IMR-90 (cell line): ENCODE results near the gene CD180. TPM values are rescaled to one million over a fixed set of nuclear protein-coding genes. Genes with fewer than 3 reads are reported as not detected.

Source experiments
- ATAC-seq: fragments of 200-7000 bp; cut with Tn5 transposase; 2 replicates; pipeline ENCODE4 v1.9.1; 2020; ENCODE audit warnings: low read depth, mild to moderate bottlenecking, moderate library complexity
- BruUV-seq: library from RNA; stranded (reverse); fragments of 400-500 nt; replicated peaks from 2 replicates; lab custom pipeline; 2021; lab: Mats Ljungman, UMichigan
- CTCF ChIA-PET: fragments of 300-600 bp; formaldehyde crosslinking; extraction: SDS; loops from one replicate; lab custom pipeline; 2021; ENCODE audit warnings: antibody characterized with exemption; lab: Yijun Ruan, JAX
- POLR2A ChIA-PET: fragments of 300-600 bp; sonication (Branson Sonifier 250); formaldehyde crosslinking; loops from one replicate; lab custom pipeline; 2022; ENCODE audit warnings: antibody characterized with exemption; ENCODE audit not compliant: unreplicated experiment; lab: Charles Lee
- DNase-seq: peaks from one replicate; pipeline ENCODE4 v3.0.0; 2013
- H2AFZ ChIP-seq: replicated peaks from 2 replicates; pipeline ENCODE3; 2013; ENCODE audit warnings: low read length, mild to moderate bottlenecking; ENCODE audit not compliant: poor library complexity
- H2AK5ac ChIP-seq: 2 replicates; pipeline ENCODE4 v1.6.1; 2013; ENCODE audit warnings: low read depth, low read length, inconsistent platforms
- H2AK9ac ChIP-seq: replicated peaks from 2 replicates; pipeline ENCODE3; 2013; ENCODE audit warnings: mild to moderate bottlenecking, low read depth, low read length, moderate library complexity; ENCODE audit not compliant: poor library complexity
- H2BK120ac ChIP-seq: 2 replicates; pipeline ENCODE4 v1.6.1; 2013; ENCODE audit warnings: low read depth, low read length, inconsistent platforms
- H2BK15ac ChIP-seq: 3 replicates; pipeline ENCODE4 v1.6.1; 2013; ENCODE audit warnings: low read depth, low read length, inconsistent platforms
- H2BK20ac ChIP-seq: 2 replicates; pipeline ENCODE4 v1.6.1; 2013; ENCODE audit warnings: low read depth, mild to moderate bottlenecking, inconsistent platforms, low read length, moderate library complexity
- H2BK5ac ChIP-seq: 2 replicates; pipeline ENCODE4 v1.6.1; 2013; ENCODE audit warnings: mild to moderate bottlenecking, low read depth, low read length, inconsistent platforms; ENCODE audit not compliant: poor library complexity, severe bottlenecking
- H3K14ac ChIP-seq: replicated peaks from 2 replicates; pipeline ENCODE4 v1.6.1; 2013; ENCODE audit warnings: low read depth, low read length, inconsistent platforms
- H3K18ac ChIP-seq: 2 replicates; pipeline ENCODE4 v1.6.1; 2013; ENCODE audit warnings: low read depth, low read length, control low read depth
- H3K23ac ChIP-seq: 2 replicates; pipeline ENCODE4 v1.6.1; 2013; ENCODE audit warnings: low read depth, low read length, inconsistent platforms
- H3K27ac ChIP-seq: 2 replicates; pipeline ENCODE4 v1.5.1; 2013; ENCODE audit warnings: mild to moderate bottlenecking, control low read depth, low read length; ENCODE audit not compliant: insufficient read depth
- H3K27me3 ChIP-seq: 2 replicates; pipeline ENCODE4 v1.6.1; 2013; ENCODE audit warnings: low read length; ENCODE audit not compliant: control insufficient read depth, insufficient read depth
- H3K36me3 ChIP-seq: 2 replicates; pipeline ENCODE4 v1.6.1; 2013; ENCODE audit warnings: low read length, mixed read lengths; ENCODE audit not compliant: control insufficient read depth, insufficient read depth
- H3K4ac ChIP-seq: 2 replicates; pipeline ENCODE4 v1.6.1; 2013; ENCODE audit warnings: low read depth, low read length, inconsistent platforms
- H3K4me1 ChIP-seq: 2 replicates; pipeline ENCODE4 v1.6.1; 2013; ENCODE audit warnings: low read length, mixed read lengths; ENCODE audit not compliant: control insufficient read depth, insufficient read depth
- H3K4me2 ChIP-seq: 2 replicates; pipeline ENCODE4 v1.6.1; 2013; ENCODE audit warnings: low read depth, mild to moderate bottlenecking, control low read depth, low read length, moderate library complexity
- H3K4me3 ChIP-seq: 2 replicates; pipeline ENCODE4 v1.5.1; 2013; ENCODE audit warnings: low read depth, mild to moderate bottlenecking, control low read depth, low read length, moderate library complexity; ENCODE audit not compliant: insufficient read depth
- H3K56ac ChIP-seq: 2 replicates; pipeline ENCODE4 v1.6.1; 2013; ENCODE audit warnings: low read length, inconsistent platforms; ENCODE audit not compliant: insufficient read depth; ENCODE audit errors: extremely low read depth
- H3K79me1 ChIP-seq, 2 experiments: 2 replicates each; pipeline ENCODE4 v1.6.1; 2013; ENCODE audit warnings: low read length in 2 of 2, inconsistent platforms in 1 of 2, low read depth in 1 of 2
- H3K9ac ChIP-seq: 2 replicates; pipeline ENCODE4 v1.6.1; 2013; ENCODE audit warnings: low read depth, low read length, control low read depth
- H3K9me1 ChIP-seq: 2 replicates; pipeline ENCODE4 v1.6.1; 2013; ENCODE audit warnings: low read length, inconsistent platforms; ENCODE audit not compliant: insufficient read depth
- H3K9me3 ChIP-seq: 2 replicates; pipeline ENCODE4 v1.6.1; 2013; ENCODE audit warnings: low read length; ENCODE audit not compliant: control insufficient read depth, insufficient read depth
- H4K20me1 ChIP-seq: 2 replicates; pipeline ENCODE4 v1.6.1; 2013; ENCODE audit warnings: low read length, inconsistent platforms; ENCODE audit not compliant: insufficient read depth
- H4K5ac ChIP-seq: 2 replicates; pipeline ENCODE4 v1.6.1; 2013; ENCODE audit warnings: mild to moderate bottlenecking, low read depth, low read length, control low read depth
- H4K8ac ChIP-seq, 2 experiments: 2 replicates each; pipeline ENCODE4 v1.6.1; 2013; ENCODE audit warnings: low read depth in 2 of 2, low read length in 2 of 2, control low read depth in 1 of 2, inconsistent platforms in 1 of 2
- H4K91ac ChIP-seq: 2 replicates; pipeline ENCODE4 v1.6.1; 2013; ENCODE audit warnings: low read depth, low read length, inconsistent platforms; ENCODE audit not compliant: insufficient read depth
- CHD1 ChIP-seq: IDR thresholded peaks from 2 replicates; pipeline ENCODE4 v1.6.1; 2012; ENCODE audit warnings: low read depth, low read length, improper control_type of control experiment
- MAFK ChIP-seq: IDR thresholded peaks from 2 replicates; pipeline ENCODE4 v1.6.1; 2012; ENCODE audit warnings: low read depth, low read length, improper control_type of control experiment
- WGBS, 2 experiments: methylation state at CpG; one replicate each; pipeline versions ENCODE4 v1.1.5 to v1.1.7; 2013; ENCODE audit warnings: missing lambda C conversion rate in 2 of 2; ENCODE audit not compliant: insufficient read length in 1 of 2; ENCODE audit errors: extremely low coverage in 2 of 2; 5-methylcytosine and 5-hydroxymethylcytosine counted together
- dilution Hi-C: fragments of 300-500 bp; cut with HindIII; formaldehyde crosslinking; loops from one replicate; pipeline ENCODE4 v1.14.3; 2018; ENCODE audit warnings: low sequenced_read_pairs; ENCODE audit not compliant: unreplicated experiment
- in situ Hi-C: fragments of 300-500 bp; cut with MboI; formaldehyde crosslinking; loops from 3 replicates; pipeline ENCODE4 v1.14.3; 2019; ENCODE audit warnings: low sequenced_read_pairs, inconsistent platforms, mixed read lengths
- intact Hi-C: fragments of 100-400 bp; cut with micrococcal nuclease; formaldehyde crosslinking; loops from 2 replicates; pipeline ENCODE4 v1.10.0; 2022
- polyA plus RNA-seq, 3 experiments: library from polyadenylated mRNA; depleted of rRNA; stranded (reverse); fragments of >200 nt; gene quantifications; 2 replicates each; pipeline ENCODE4 v1.2.3, GENCODE V29; 2012; ENCODE audit warnings: low replicate concordance in 1 of 3
- total RNA-seq: library from RNA; depleted of rRNA; stranded (reverse); fragments of >200 nt; gene quantifications from 2 replicates; pipeline ENCODE4 v1.2.3, GENCODE V29; 2012
- TF ChIP-seq, protein P1 (sequence below): fragments of 150-350 bp; IDR thresholded peaks from 2 replicates; pipeline ENCODE4 v1.6.1; 2016; ENCODE audit warnings: low read depth, mild to moderate bottlenecking, low read length, moderate library complexity, borderline replicate concordance

Gene CD180
- total and polyA plus RNA-seq, 2 of the 4 experiments (the other 2 are of a cell fraction) = not detected

DNA sequence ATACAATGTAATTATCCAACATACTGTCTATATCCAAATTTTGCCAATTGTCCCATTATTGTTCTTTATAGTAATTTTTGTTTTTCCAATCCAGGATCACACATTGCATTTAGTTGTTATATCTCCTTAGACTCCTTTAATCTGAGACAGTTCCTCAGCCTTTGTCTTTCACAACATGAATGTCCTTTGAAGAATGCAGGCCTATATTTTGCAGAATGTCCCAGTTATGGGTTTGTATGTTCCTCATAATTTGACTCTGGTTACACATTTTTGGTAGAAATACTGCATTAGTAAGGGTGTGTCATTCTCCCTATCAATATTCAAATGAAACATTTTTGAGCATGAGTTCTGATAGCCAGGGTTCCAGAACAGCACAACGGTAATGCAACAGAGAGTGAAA lies 6.7 kb downstream of the CD180 start:
- no peak for DNase-seq
- H3K56ac ChIP-seq = no peak overlapping the region
- H3K14ac ChIP-seq = no peak overlapping the region
- no peak overlapping the region for H3K4me2 ChIP-seq
- no peaks in the 10 kb centered on the region for H4K20me1 ChIP-seq
- no peak for TF ChIP-seq CHD1
- TF ChIP-seq, protein P1, sequence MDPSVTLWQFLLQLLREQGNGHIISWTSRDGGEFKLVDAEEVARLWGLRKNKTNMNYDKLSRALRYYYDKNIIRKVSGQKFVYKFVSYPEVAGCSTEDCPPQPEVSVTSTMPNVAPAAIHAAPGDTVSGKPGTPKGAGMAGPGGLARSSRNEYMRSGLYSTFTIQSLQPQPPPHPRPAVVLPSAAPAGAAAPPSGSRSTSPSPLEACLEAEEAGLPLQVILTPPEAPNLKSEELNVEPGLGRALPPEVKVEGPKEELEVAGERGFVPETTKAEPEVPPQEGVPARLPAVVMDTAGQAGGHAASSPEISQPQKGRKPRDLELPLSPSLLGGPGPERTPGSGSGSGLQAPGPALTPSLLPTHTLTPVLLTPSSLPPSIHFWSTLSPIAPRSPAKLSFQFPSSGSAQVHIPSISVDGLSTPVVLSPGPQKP = no peak
- TF ChIP-seq MAFK = no peak
- H3K4ac ChIP-seq = no peak overlapping the region
- BruUV-seq = no TSS peak
- WGBS, 2 experiments = no CpG with 5 or more reads among the region's 1 CpG
- no peaks in the 10 kb centered on the region for H3K4me1 ChIP-seq
- H3K9ac ChIP-seq = no peak overlapping the region
- H3K9me1 ChIP-seq = no peaks in the 10 kb centered on the region
- H3K36me3 ChIP-seq = no peaks in the 10 kb centered on the region
- in situ Hi-C loops (no loop called here), dilution Hi-C loops (no loop called here), intact Hi-C loops (no loop called here)
- H3K23ac ChIP-seq = no peak overlapping the region
- H2BK20ac ChIP-seq = no peak overlapping the region
- H3K18ac ChIP-seq = no peak overlapping the region
- H3K27ac ChIP-seq = no peak overlapping the region
- H3K79me1 ChIP-seq = no peaks in the 10 kb centered on the region
- no peak overlapping the region for H4K8ac ChIP-seq
- no peak overlapping the region for H2AFZ ChIP-seq
- H4K5ac ChIP-seq = no peak overlapping the region
- H2AK9ac ChIP-seq = no peak overlapping the region
- H2BK120ac ChIP-seq = no peak overlapping the region
- no peak for ATAC-seq
- 0 out of 2 replicates have a peak, but pooled peaks cover 2% of the 10 kb centered on the region for H3K9me3 ChIP-seq
- H3K4me3 ChIP-seq = no peak overlapping the region
- ChIA-PET CTCF (no interaction called here), POLR2A (no interaction called here)
- H2AK5ac ChIP-seq = no peak overlapping the region
- H4K91ac ChIP-seq = no peak overlapping the region
- H2BK15ac ChIP-seq = no peak overlapping the region
- no peak overlapping the region for H2BK5ac ChIP-seq
- H3K27me3 ChIP-seq = no peaks in the 10 kb centered on the region
